Heart left ventricle (tissue), 16 donors: ENCODE data around the gene PAMR1. TPM values are rescaled to one million over a fixed set of nuclear protein-coding genes. Genes with fewer than 3 reads are reported as not detected.

Source experiments
- ATAC-seq, 4 donors: fragments of 200-7000 bp; cut with Tn5 transposase; one replicate each; pipeline ENCODE4 v1.9.1; 2020 to 2022; ENCODE audit warnings: moderate library complexity in 4 of 4, mild to moderate bottlenecking in 3 of 4, moderate number of reproducible peaks in 1 of 4
- DNase-seq, 5 donors: peaks; one replicate each; pipeline ENCODE4 v3.0.0-alpha.2; 2020
- H3K27ac ChIP-seq, 12 donors: fragments of 200-600 bp; sonication (generic) in 4 of 12; one replicate each; pipeline versions ENCODE4 v1.5.0 to v1.8.0; 2016 to 2022; ENCODE audit warnings: mild to moderate bottlenecking in 2 of 12
- H3K27me3 ChIP-seq, 9 donors: fragments of 200-600 bp; sonication (generic) in 2 of 9; one replicate each; pipeline versions ENCODE4 v1.5.1 to v1.8.0; 2016 to 2022; ENCODE audit warnings: mild to moderate bottlenecking in 3 of 9
- H3K36me3 ChIP-seq, 9 donors: fragments of 200-600 bp; sonication (generic) in 2 of 9; one replicate each; pipeline versions ENCODE4 v1.5.0 to v1.8.0; 2018 to 2022; ENCODE audit warnings: mild to moderate bottlenecking in 2 of 9
- H3K4me1 ChIP-seq, 12 donors: fragments of 200-600 bp; sonication (generic) in 4 of 12; one replicate each; pipeline versions ENCODE4 v1.5.0 to v1.8.0; 2016 to 2022; ENCODE audit warnings: mild to moderate bottlenecking in 3 of 12
- H3K4me3 ChIP-seq, 12 donors: fragments of 200-600 bp; sonication (generic) in 4 of 12; one replicate each; pipeline versions ENCODE4 v1.5.0 to v1.8.0; 2017 to 2022; ENCODE audit warnings: mild to moderate bottlenecking in 9 of 12, moderate library complexity in 4 of 12
- H3K9me3 ChIP-seq, 12 donors: fragments of 200-600 bp; sonication (generic) in 4 of 12; one replicate each; pipeline versions ENCODE4 v1.5.0 to v1.8.0; 2016 to 2022; ENCODE audit warnings: mild to moderate bottlenecking in 1 of 12
- POLR2A ChIP-seq, 2 donors: fragments of 450-650 bp; IDR thresholded peaks; one replicate each; pipeline ENCODE4 v1.6.1; 2017; ENCODE audit warnings: antibody characterized with exemption in 2 of 2, mild to moderate bottlenecking in 2 of 2, moderate library complexity in 2 of 2
- WGBS, 4 donors: extraction: QIAGEN DNeasy Blood & Tissue Kit in 2 of 4; methylation state at CpG; one replicate each; pipeline versions ENCODE4 v1.1.5 to v1.1.7; 2013 to 2018; 5-methylcytosine and 5-hydroxymethylcytosine counted together
- intact Hi-C, 10 donors: fragments of 100-400 bp; cut with DNase I; formaldehyde crosslinking; loops; one replicate each; pipeline versions ENCODE4 v1.11.1 to v1.14.2; 2022
- polyA plus RNA-seq, 2 donors: library from polyadenylated mRNA; stranded (reverse); fragments of 200-250 nt; gene quantifications; one replicate each; pipeline ENCODE4 v1.2.3, GENCODE V29; 2013
- total RNA-seq, 9 donors: library from RNA; depleted of rRNA in 2 of 9; stranded (reverse); fragments of >200 nt in 2 of 9; fragmentation: NEBNext Ultra II Directional in 3 of 9; extraction: Animal tissue kit (Norgen Biotek cat#: 25700) in 3 of 9; gene quantifications; one replicate each; pipeline versions ENCODE4 v1.1.0 to v1.2.4, GENCODE V29; 2016 to 2023
- TF ChIP-seq, protein P1 (sequence below), 12 donors: fragments of 200-600 bp; sonication (generic) in 4 of 12; IDR thresholded peaks; one replicate each; pipeline versions ENCODE4 v1.5.0 to v1.8.0; 2018 to 2022; ENCODE audit warnings: antibody characterized with exemption in 12 of 12, mild to moderate bottlenecking in 5 of 12
- donor health status: ischemic (EF 13 %, LVEDD 7.1; RV severe dilation, severe dysfunction).
- donor health status: healthy with polysubstance abuse.
- donor health status: DM: no; HTN: yes; CAD: no.
- donor health status: DM: no; HTN: no; CAD: no.
- donor health status: ischemic (EF 25% LVEDD 6.9; RV normal size, moderate dysfunction).
- donor health status: ischemic (EF 25% LVEDD 5.7; RV mildly dilated, moderate dysfunction).
- donor health status: healthy.
- donor health status: DM: yes; HTN: yes; CAD: no.
- donor health status: ischemic (EF 35%, LVEDD 5.7; RV mildly dilated, moderate dysfunction).
- donor health status: nonischemic (EF 11% LVEDD 7.7; RV severe dilation, severe dysfunction).
- donor health status: DM: yes; HTN: yes; CAD: no.
- donor health status: PGD.
- donor health status: ischemic (EF 29% LVEDD 5.4; RV normal size, mild dysfunction).
- donor health status: nonischemic (EF 23%, LVEDD 6.1; RV moderate dilation, normal function).

The PAMR1 gene
- total and polyA plus RNA-seq, 11 donors, result 3.5 to 18.3 (median 7.0) TPM

DNA sequence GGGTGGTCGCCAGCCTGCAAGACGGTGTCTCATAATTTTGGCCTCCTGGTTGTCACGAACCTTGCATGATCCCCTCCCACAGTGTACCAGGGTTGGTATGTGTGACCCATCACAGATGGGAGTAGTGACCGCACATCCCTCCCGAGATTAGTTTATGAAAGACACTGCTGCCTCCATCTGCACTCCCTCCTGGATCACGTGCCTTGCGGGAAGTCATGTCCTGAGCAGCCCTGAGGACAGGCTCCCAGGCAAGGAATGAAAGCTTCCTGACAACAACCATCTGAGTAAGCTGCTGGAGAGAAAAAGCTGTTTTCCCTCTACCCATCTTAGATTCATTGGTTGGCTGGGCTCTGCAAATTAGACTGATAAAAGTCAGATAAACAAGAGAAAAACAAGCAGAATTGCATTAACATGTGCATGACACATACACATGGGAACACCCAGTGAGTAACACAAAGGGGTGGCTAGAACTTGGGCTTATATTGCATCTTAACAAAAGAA is 14.4 kb upstream of the PAMR1 start:
- peak overlapping the region in 11 of 12 donors; percentile 20 to 66 (median 58) for H3K27ac ChIP-seq
- no peaks in the 10 kb centered on the region for H3K36me3 ChIP-seq
- no peak overlapping the region for H3K4me3 ChIP-seq
- ATAC-seq (peak; percentile 38 to 80 (median 78)), DNase-seq (peak in 4 of 5 donors; percentile 54 to 76 (median 67))
- H3K9me3 ChIP-seq, result no peaks in the 10 kb centered on the region
- intact Hi-C loops, result no loop called here
- TF ChIP-seq, protein P1, sequence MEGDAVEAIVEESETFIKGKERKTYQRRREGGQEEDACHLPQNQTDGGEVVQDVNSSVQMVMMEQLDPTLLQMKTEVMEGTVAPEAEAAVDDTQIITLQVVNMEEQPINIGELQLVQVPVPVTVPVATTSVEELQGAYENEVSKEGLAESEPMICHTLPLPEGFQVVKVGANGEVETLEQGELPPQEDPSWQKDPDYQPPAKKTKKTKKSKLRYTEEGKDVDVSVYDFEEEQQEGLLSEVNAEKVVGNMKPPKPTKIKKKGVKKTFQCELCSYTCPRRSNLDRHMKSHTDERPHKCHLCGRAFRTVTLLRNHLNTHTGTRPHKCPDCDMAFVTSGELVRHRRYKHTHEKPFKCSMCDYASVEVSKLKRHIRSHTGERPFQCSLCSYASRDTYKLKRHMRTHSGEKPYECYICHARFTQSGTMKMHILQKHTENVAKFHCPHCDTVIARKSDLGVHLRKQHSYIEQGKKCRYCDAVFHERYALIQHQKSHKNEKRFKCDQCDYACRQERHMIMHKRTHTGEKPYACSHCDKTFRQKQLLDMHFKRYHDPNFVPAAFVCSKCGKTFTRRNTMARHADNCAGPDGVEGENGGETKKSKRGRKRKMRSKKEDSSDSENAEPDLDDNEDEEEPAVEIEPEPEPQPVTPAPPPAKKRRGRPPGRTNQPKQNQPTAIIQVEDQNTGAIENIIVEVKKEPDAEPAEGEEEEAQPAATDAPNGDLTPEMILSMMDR (IDR thresholded peaks at IDR 0.05), result no peak
- no peak for TF ChIP-seq POLR2A (IDR thresholded peaks at IDR 0.05)
- WGBS, 4 donors, result 37 to 65% (median 47%) methylated on average over 7 of the region's 7 CpGs
- H3K4me1 ChIP-seq, result peaks cover 0 to 31% (median 9%) of the 10 kb centered on the region in 12 donors
- H3K27me3 ChIP-seq, result no peaks in the 10 kb centered on the region

DNA sequence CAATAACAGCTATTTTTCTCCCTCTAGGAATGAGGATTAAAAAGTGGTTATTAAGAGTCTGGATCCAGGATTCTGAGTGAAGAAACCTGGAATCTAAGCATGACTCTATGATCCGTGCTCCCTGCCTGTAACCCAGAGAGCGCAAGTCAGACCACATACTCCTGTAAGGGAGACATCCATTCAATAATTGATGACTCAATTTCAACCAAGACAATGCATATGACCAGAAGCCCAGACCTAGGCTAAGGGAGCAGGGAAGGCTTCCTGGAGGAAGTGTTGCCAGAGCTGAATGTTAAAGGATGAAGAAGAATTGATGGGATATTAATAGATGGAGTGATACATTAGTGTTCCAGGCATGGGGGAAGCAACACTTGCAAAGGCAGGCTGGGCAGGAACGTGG is 13.8 kb upstream of the PAMR1 start:
- Histone ChIP-seq H3K36me3 (no peaks in the 10 kb centered on the region), H3K4me3 (no peak overlapping the region), H3K27ac (peak overlapping the region in 9 of 12 donors; percentile 11 to 66 (median 55)), H3K4me1 (peaks cover 0 to 31% (median 9%) of the 10 kb centered on the region in 12 donors), H3K9me3 (no peaks in the 10 kb centered on the region), H3K27me3 (no peaks in the 10 kb centered on the region)
- peak in 1 of 4 donors; percentile 4 for ATAC-seq
- TF ChIP-seq POLR2A (IDR thresholded peaks at IDR 0.05), result no peak
- TF ChIP-seq, protein P1 (IDR thresholded peaks at IDR 0.05), result no peak
- WGBS, 4 donors, result 54 to 69% (median 61%) methylated on average over 3 of the region's 3 CpGs
- intact Hi-C loops, result no loop called here
- DNase-seq, result no peak

DNA sequence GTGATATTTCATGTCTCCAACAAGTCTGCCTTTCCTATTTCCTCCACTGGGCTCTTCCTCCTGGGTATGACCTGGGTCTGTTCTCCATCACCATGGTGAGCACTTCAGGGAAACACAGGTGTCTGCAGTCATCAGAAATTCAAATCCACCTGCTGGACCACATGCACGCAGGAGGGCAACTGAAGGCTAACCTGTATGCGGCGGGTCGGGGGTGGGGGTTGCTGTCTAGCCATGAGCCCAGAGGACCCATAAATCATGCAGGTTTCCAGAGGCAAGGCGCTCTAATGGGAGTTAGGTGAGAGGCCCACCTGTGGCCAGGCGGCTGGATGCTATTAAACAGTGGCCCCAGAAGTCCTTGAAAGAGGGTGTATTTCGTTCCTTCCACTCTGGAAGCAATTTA is 11.1 kb upstream of the PAMR1 start:
- 92 to 96% (median 93%) methylated on average over 7 of the region's 7 CpGs for WGBS, 4 donors
- Histone ChIP-seq H3K27ac (no peak overlapping the region), H3K4me1 (peaks cover 0 to 23% (median 4%) of the 10 kb centered on the region in 12 donors), H3K4me3 (no peak overlapping the region), H3K27me3 (no peaks in the 10 kb centered on the region), H3K36me3 (no peaks in the 10 kb centered on the region), H3K9me3 (no peaks in the 10 kb centered on the region)
- TF ChIP-seq, protein P1 (IDR thresholded peaks at IDR 0.05), result no peak
- no peak for TF ChIP-seq POLR2A (IDR thresholded peaks at IDR 0.05)
- ATAC-seq (no peak), DNase-seq (no peak)
- intact Hi-C loops, result no loop called here

DNA sequence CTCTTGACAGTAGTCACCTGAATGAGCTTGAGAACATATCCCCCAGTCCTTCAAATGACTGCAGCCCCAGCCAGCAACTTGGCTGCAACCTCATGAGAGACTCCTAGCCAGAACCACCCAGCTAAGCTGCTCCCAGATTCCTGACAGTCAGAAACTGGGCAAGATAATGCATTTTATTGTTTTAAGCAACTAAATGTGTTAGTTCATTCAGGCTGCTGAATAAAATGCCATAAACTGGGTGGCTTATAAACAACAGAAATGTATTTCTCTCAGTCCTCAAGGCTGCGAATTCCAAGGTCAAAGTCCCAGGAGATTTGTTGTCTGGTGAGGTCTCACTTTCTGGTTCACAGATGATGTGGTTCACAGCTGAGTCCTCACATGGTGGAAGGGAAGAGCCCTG is 5.8 kb upstream of the PAMR1 start:
- intact Hi-C loops, result no loop called here
- Histone ChIP-seq H3K27ac (no peak overlapping the region), H3K27me3 (peaks cover 0 to 24% (median 5%) of the 10 kb centered on the region in 9 donors), H3K4me1 (peaks cover 0 to 14% (median 0%) of the 10 kb centered on the region in 12 donors), H3K4me3 (no peak overlapping the region), H3K9me3 (no peaks in the 10 kb centered on the region), H3K36me3 (no peaks in the 10 kb centered on the region)
- ATAC-seq (no peak), DNase-seq (no peak)
- WGBS, 4 donors, result 69 to 79% (median 77%) methylated on average over 1 of the region's 1 CpG
- TF ChIP-seq, protein P1 (IDR thresholded peaks at IDR 0.05), result no peak
- TF ChIP-seq POLR2A (IDR thresholded peaks at IDR 0.05), result no peak
